ENCODE measurements around the gene CLCA1. TPM values are rescaled to one million over a fixed set of nuclear protein-coding genes. Genes with fewer than 3 reads are reported as not detected.

The CLCA1 gene
- total RNA-seq, 1 experiment from 2014 or later, result 0.12 TPM

- CTCF ChIA-PET, result no interaction called here
- DNase-seq (ENCODE audit: low read depth, low spot score), result no peak
- TF ChIP-seq POLR2AphosphoS5 (IDR thresholded peaks at IDR 0.05; ENCODE audit: low read depth, low read length) (no peak), CBX3 (IDR thresholded peaks at IDR 0.05; ENCODE audit: low read depth) (no peak), SRF (IDR thresholded peaks at IDR 0.05; ENCODE audit: low read depth) (no peak)
- intact Hi-C loops (cut with micrococcal nuclease), result no loop called here
- Histone ChIP-seq H3K9ac (ENCODE audit: low read length) (no peak overlapping the region), H3K4me2 (ENCODE audit: low read length) (no peak overlapping the region), H3K4me3 (replicated peaks in 1 of 2; ENCODE audit: low read depth in 1 of 2, low read length in 2 of 2) (no peak overlapping the region), H4K20me1 (ENCODE audit: insufficient read depth) (no peaks in the 10 kb centered on the region), H3K36me3 (ENCODE audit: control insufficient read depth in 1 of 2, insufficient read depth in 2 of 2, low read length in 2 of 2) (no peaks in the 10 kb centered on the region), H3K27me3 (ENCODE audit: insufficient read depth, low read length) (no peaks in the 10 kb centered on the region), H3K27ac (ENCODE audit: low read depth, low read length) (no peak overlapping the region), H3K9me3 (ENCODE audit: control insufficient read depth in 1 of 2, insufficient read depth in 1 of 2, low read depth in 1 of 2, low read length in 2 of 2) (no peaks in the 10 kb centered on the region), H3K79me2 (ENCODE audit: insufficient read depth, low read length) (no peaks in the 10 kb centered on the region), H3K4me1 (ENCODE audit: control insufficient read depth in 1 of 2, insufficient read depth in 2 of 2, low read length in 2 of 2) (no peaks in the 10 kb centered on the region), H3K9me2 (ENCODE audit: insufficient read depth) (no peaks in the 10 kb centered on the region), H2AFZ (ENCODE audit: low read depth, low read length, poor library complexity, severe bottlenecking) (no peak overlapping the region)
- POLR2A ChIA-PET, result no interaction called here
- RAD21 ChIA-PET (ENCODE audit: low non-redundant PET in 1 of 2, low total read pairs in 2 of 2, uncharacterized antibody in 2 of 2, unreplicated experiment in 2 of 2), result no interaction called here
- no peak for ATAC-seq
- no TSS peak for BruUV-seq (replicated peaks)
Measured at GRCh38 chr1:86505564-86505902, 36.8 kb downstream of the CLCA1 start.

DNA sequence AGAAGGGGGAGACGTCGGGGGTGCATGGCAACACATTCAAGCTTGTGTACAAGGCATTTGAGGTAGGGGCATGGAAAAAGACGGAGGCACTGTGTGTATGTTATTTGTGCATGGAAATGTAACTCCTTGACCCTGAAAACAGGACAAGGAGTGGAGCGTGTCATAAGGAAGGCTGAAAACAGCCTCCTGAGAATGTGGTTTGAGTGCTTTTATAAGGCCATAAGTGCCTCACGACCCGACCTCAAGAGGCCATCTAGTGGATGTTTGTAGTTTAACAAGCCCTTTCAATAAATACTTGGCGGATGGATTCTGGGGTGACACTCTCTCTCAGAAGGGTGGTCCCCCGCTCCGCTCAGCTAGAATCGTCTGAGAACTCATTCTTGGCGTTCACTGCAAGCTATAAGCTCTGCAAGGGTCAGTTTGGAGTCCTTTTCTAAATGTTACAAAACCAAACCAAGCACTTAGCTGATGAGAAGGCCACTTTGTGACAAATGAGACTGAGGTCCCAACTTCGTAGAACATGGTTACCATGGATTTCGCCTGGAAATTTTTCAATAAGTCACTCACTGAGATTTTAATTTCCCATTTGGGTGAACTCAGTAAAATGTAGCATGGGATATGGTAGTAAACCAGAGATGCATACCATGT lies 39.3 kb downstream of the CLCA1 start:
- POLR2A ChIA-PET, result no interaction called here
- peak overlapping the region; percentile 19 for H2AFZ ChIP-seq (ENCODE audit: low read depth, low read length, poor library complexity, severe bottlenecking)
- H3K4me1 ChIP-seq (ENCODE audit: control insufficient read depth in 1 of 2, insufficient read depth in 2 of 2, low read length in 2 of 2), result no peaks in the 10 kb centered on the region
- H3K27me3 ChIP-seq (ENCODE audit: insufficient read depth, low read length), result no peaks in the 10 kb centered on the region
- RAD21 ChIA-PET (ENCODE audit: low non-redundant PET in 1 of 2, low total read pairs in 2 of 2, uncharacterized antibody in 2 of 2, unreplicated experiment in 2 of 2), result no interaction called here
- CTCF ChIA-PET, result interaction anchor here (0.7 to 1.5 kb wide), 4 partner anchors 9 to 245 kb away, joined by 3 to 4 read pairs (median 3); no protein-coding TSS in a partner anchor
- H3K9me2 ChIP-seq (ENCODE audit: insufficient read depth), result no peaks in the 10 kb centered on the region
- H3K4me3 ChIP-seq (replicated peaks in 1 of 2; ENCODE audit: low read depth in 1 of 2, low read length in 2 of 2), result no peak overlapping the region
- H3K9me3 ChIP-seq (ENCODE audit: control insufficient read depth in 1 of 2, insufficient read depth in 1 of 2, low read depth in 1 of 2, low read length in 2 of 2), result no peaks in the 10 kb centered on the region
- H3K36me3 ChIP-seq (ENCODE audit: control insufficient read depth in 1 of 2, insufficient read depth in 2 of 2, low read length in 2 of 2), result no peaks in the 10 kb centered on the region
- peak; percentile 19 for DNase-seq (ENCODE audit: low read depth, low spot score)
- no peaks in the 10 kb centered on the region for H4K20me1 ChIP-seq (ENCODE audit: insufficient read depth)
- H3K79me2 ChIP-seq (ENCODE audit: insufficient read depth, low read length), result no peaks in the 10 kb centered on the region
- TF ChIP-seq, protein P1, sequence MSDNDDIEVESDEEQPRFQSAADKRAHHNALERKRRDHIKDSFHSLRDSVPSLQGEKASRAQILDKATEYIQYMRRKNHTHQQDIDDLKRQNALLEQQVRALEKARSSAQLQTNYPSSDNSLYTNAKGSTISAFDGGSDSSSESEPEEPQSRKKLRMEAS (IDR thresholded peaks at IDR 0.05), result no peak
- peak; percentile 43 for TF ChIP-seq RAD21 (IDR thresholded peaks at IDR 0.05; ENCODE audit: low read depth)
- TF ChIP-seq CTCF (IDR thresholded peaks at IDR 0.05 in 2 of 3, conservative IDR thresholded peaks at IDR 0.05 in 1 of 3; ENCODE audit: borderline replicate concordance in 1 of 3, insufficient read depth in 1 of 3, low read depth in 2 of 3, low read length in 2 of 3), result peak in 2 of 3 experiments; percentile 40 to 55; a peak in 4 of 6 replicates
- TF ChIP-seq CEBPB (IDR thresholded peaks at IDR 0.05; ENCODE audit: low read depth), result no peak
- no peak for TF ChIP-seq SIN3A (IDR thresholded peaks at IDR 0.05; ENCODE audit: low read depth)
- no peak overlapping the region for H3K27ac ChIP-seq (ENCODE audit: low read depth, low read length)
- intact Hi-C loops (cut with micrococcal nuclease), result loop anchor here (2.0 kb wide), 1 partner anchor 127 kb away; no protein-coding TSS in a partner anchor
- no peak overlapping the region for H3K9ac ChIP-seq (ENCODE audit: low read length)
- BruUV-seq (replicated peaks), result no TSS peak
- ATAC-seq, result peak; percentile 66; the same call in 1 of the 2 replicates
- no peak overlapping the region for H3K4me2 ChIP-seq (ENCODE audit: low read length)
